ENCODE measurements around the gene TUBGCP6.

DNA sequence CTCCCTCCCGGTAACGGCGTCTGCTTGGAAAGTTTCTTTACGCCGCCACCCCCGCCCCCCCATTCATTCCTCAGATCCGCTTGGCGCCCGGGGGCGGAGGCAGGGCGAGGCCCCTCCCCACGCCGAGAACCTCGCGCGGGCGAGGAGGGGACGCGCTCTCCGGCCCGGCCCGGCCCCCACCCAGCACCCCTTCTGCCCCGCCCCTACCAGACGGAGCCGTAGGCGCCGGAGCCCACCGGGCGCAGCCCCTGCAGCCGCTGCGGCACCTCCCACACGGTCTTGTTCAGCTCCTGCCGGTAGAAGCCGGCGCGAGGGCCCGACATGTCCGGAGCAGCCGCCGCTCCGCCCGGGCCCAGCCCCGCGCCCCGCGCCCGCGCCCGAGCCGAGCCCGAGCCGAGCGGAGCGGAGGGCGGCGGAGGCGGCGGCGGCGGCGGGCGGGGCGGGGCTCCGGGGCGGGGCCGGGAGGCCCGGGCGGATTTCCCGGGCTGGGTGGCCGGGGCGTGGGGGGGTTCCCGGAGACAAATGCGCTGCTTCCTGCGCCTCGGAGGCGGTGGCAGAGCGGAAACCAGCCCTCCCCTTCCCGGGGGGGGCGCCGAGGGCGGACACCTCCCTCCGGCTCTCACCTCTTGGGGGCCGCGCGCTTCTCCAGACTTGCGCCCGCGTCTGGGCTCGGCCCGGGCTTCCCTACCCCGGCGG lies 25.3 kb upstream of the TUBGCP6 start, which contains the start of gene MAPK11:
- TF ChIP-seq, protein P1, sequence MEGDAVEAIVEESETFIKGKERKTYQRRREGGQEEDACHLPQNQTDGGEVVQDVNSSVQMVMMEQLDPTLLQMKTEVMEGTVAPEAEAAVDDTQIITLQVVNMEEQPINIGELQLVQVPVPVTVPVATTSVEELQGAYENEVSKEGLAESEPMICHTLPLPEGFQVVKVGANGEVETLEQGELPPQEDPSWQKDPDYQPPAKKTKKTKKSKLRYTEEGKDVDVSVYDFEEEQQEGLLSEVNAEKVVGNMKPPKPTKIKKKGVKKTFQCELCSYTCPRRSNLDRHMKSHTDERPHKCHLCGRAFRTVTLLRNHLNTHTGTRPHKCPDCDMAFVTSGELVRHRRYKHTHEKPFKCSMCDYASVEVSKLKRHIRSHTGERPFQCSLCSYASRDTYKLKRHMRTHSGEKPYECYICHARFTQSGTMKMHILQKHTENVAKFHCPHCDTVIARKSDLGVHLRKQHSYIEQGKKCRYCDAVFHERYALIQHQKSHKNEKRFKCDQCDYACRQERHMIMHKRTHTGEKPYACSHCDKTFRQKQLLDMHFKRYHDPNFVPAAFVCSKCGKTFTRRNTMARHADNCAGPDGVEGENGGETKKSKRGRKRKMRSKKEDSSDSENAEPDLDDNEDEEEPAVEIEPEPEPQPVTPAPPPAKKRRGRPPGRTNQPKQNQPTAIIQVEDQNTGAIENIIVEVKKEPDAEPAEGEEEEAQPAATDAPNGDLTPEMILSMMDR (IDR thresholded peaks at IDR 0.05) = no peak
- TF ChIP-seq POLR2A (IDR thresholded peaks at IDR 0.05) = no peak

Measured in esophagus squamous epithelium (tissue), 4 donors.